Keratinocyte (primary cell): ENCODE measurements around the gene SEC16A. TPM values are rescaled to one million over a fixed set of nuclear protein-coding genes. Genes with fewer than 3 reads are reported as not detected.

Source experiments
- DNase-seq: peaks from one replicate; pipeline ENCODE4 v3.0.0-alpha.2; 2011; ENCODE audit warnings: low read depth, missing footprints, low spot score
- FAIRE-seq: peaks from 2 replicates; lab custom pipeline; 2011; peaks lifted over from hg19 to GRCh38; lab: Jason Lieb, UNC
- H2AFZ ChIP-seq: 2 replicates; pipeline ENCODE4 v1.6.0; 2012; ENCODE audit warnings: low read length, control low read depth, inconsistent platforms; ENCODE audit not compliant: control insufficient read depth
- H3K27ac ChIP-seq: 2 replicates; pipeline ENCODE4 v1.5.1; 2011; ENCODE audit warnings: low read length; ENCODE audit not compliant: control insufficient read depth, insufficient read depth
- H3K27me3 ChIP-seq: 3 replicates; pipeline ENCODE4 v1.6.0; 2011; ENCODE audit warnings: low read length; ENCODE audit not compliant: control insufficient read depth, insufficient read depth; ENCODE audit errors: extremely low read depth
- H3K36me3 ChIP-seq, 2 experiments: 2 replicates in 1 of 2; 3 replicates in 1 of 2; pipeline ENCODE4 v1.5.1; 2011; ENCODE audit warnings: low read length in 2 of 2, mild to moderate bottlenecking in 1 of 2; ENCODE audit not compliant: control insufficient read depth in 2 of 2, insufficient read depth in 2 of 2; ENCODE audit errors: extremely low read depth in 1 of 2
- H3K4me1 ChIP-seq: 3 replicates; pipeline ENCODE4 v1.5.1; 2011; ENCODE audit warnings: low read length; ENCODE audit not compliant: control insufficient read depth, insufficient read depth; ENCODE audit errors: extremely low read depth
- H3K4me2 ChIP-seq: 3 replicates; pipeline ENCODE4 v1.6.0; 2011; ENCODE audit warnings: low read depth, low read length; ENCODE audit not compliant: control insufficient read depth, insufficient read depth; ENCODE audit errors: extremely low read depth
- H3K4me3 ChIP-seq, 3 experiments: fragments of 200-600 bp in 1 of 3; sonication (generic) in 1 of 3; 2 replicates in 2 of 3; 3 replicates in 1 of 3; pipeline ENCODE4 v1.5.1; 2011 to 2016; ENCODE audit warnings: low read length in 3 of 3, mild to moderate bottlenecking in 3 of 3, control low read depth in 2 of 3, inconsistent platforms in 1 of 3, low read depth in 1 of 3, mixed read lengths in 1 of 3, mixed run types in 1 of 3, moderate library complexity in 1 of 3; ENCODE audit not compliant: control insufficient read depth in 2 of 3, insufficient read depth in 2 of 3; ENCODE audit errors: extremely low read depth in 1 of 3
- H3K79me2 ChIP-seq: 2 replicates; pipeline ENCODE4 v1.6.0; 2012; ENCODE audit warnings: low read length; ENCODE audit not compliant: control insufficient read depth, insufficient read depth
- H3K9ac ChIP-seq: 3 replicates; pipeline ENCODE4 v1.6.0; 2011; ENCODE audit warnings: low read length; ENCODE audit not compliant: control insufficient read depth, insufficient read depth; ENCODE audit errors: extremely low read depth
- H3K9me1 ChIP-seq: 3 replicates; pipeline ENCODE4 v1.6.0; 2011; ENCODE audit warnings: low read length; ENCODE audit not compliant: control insufficient read depth, insufficient read depth; ENCODE audit errors: extremely low read depth
- H3K9me3 ChIP-seq: 2 replicates; pipeline ENCODE4 v1.5.1; 2012; ENCODE audit warnings: low read depth, low read length; ENCODE audit not compliant: control insufficient read depth
- H4K20me1 ChIP-seq: 3 replicates; pipeline ENCODE4 v1.6.0; 2011; ENCODE audit warnings: low read length; ENCODE audit not compliant: control insufficient read depth, insufficient read depth; ENCODE audit errors: extremely low read depth
- CTCF ChIP-seq, 3 experiments: IDR thresholded peaks in 1 of 3; conservative IDR thresholded peaks in 1 of 3; optimal IDR thresholded peaks in 1 of 3; 2 replicates in 2 of 3; 3 replicates in 1 of 3; pipeline versions ENCODE3 to v1.5.1; 2011; ENCODE audit warnings: low read length in 3 of 3, mild to moderate bottlenecking in 3 of 3, moderate library complexity in 2 of 3, control low read depth in 1 of 3, inconsistent platforms in 1 of 3; ENCODE audit not compliant: insufficient read depth in 2 of 3; ENCODE audit errors: extremely low read depth in 1 of 3
- EZH2 ChIP-seq: IDR thresholded peaks from one replicate; pipeline ENCODE4 v1.6.1; 2012; ENCODE audit warnings: inconsistent platforms, mild to moderate bottlenecking, low read length, moderate library complexity
- dilution Hi-C: fragments of 300-500 bp; cut with MboI; formaldehyde crosslinking; loops from one replicate; pipeline ENCODE4 v1.7.0; 2020; ENCODE audit warnings: low sequenced_read_pairs; ENCODE audit not compliant: extremely low pct_ligation_motif_present
- polyA plus RNA-seq, 5 experiments: library from polyadenylated mRNA; depleted of rRNA in 3 of 5; stranded (reverse) in 3 of 5; stranded (forward) in 1 of 5; unstranded in 1 of 5; fragments of >200 nt; gene quantifications; 1 replicate in 1 of 5; 2 replicates in 3 of 5; 3 replicates in 1 of 5; pipeline versions ENCODE4 v1.2.1 to v1.2.3, GENCODE V29; 2011 to 2012; ENCODE audit warnings: missing spikeins in 2 of 5, low read depth in 1 of 5, low replicate concordance in 1 of 5

SEC16A gene
- polyA plus RNA-seq, 1 donor (not counting 4 experiments of a cell fraction or from before 2014, with no cell fraction given): 15.8 TPM

- Histone ChIP-seq H3K79me2 (peaks cover 55% of the 10 kb centered on the region), H3K9me3 (no peaks in the 10 kb centered on the region), H3K4me3 (no peak overlapping the region), H3K27ac (no peak overlapping the region), H3K4me1 (peaks cover 12% of the 10 kb centered on the region), H3K9ac (no peak overlapping the region), H4K20me1 (peaks cover 8% of the 10 kb centered on the region), H3K36me3 (peaks cover 4 to 25% of the 10 kb centered on the region in 2 experiments), H3K27me3 (no peaks in the 10 kb centered on the region), H3K9me1 (peaks cover 2% of the 10 kb centered on the region), H3K4me2 (no peak overlapping the region), H2AFZ (no peak overlapping the region)
- DNase-seq (no peak), FAIRE-seq (no peak)
- dilution Hi-C loops: no loop called here
- no peak for TF ChIP-seq EZH2
Measured at GRCh38 chr9:136433849-136434579, 48.8 kb downstream of the SEC16A start.

GRCh38 chr9:136433043-136433715, 49.7 kb downstream of the SEC16A start:
- FAIRE-seq (no peak), DNase-seq (no peak)
- Histone ChIP-seq H4K20me1 (peaks cover 8% of the 10 kb centered on the region), H3K9ac (no peak overlapping the region), H3K4me2 (no peak overlapping the region), H3K9me1 (peaks cover 2% of the 10 kb centered on the region), H3K27me3 (no peaks in the 10 kb centered on the region), H3K36me3 (peaks cover 7 to 25% of the 10 kb centered on the region in 2 experiments), H3K9me3 (no peaks in the 10 kb centered on the region), H2AFZ (no peak overlapping the region), H3K4me1 (peaks cover 12% of the 10 kb centered on the region), H3K4me3 (no peak overlapping the region), H3K79me2 (peaks cover 47% of the 10 kb centered on the region), H3K27ac (no peak overlapping the region)
- TF ChIP-seq CTCF (optimal IDR thresholded peaks at IDR 0.05 in 1 of 3, IDR thresholded peaks at IDR 0.05 in 1 of 3, conservative IDR thresholded peaks at IDR 0.05 in 1 of 3; ENCODE audit: extremely low read depth in 1 of 3, insufficient read depth in 2 of 3, low read length in 3 of 3) (no peak), EZH2 (no peak)
- dilution Hi-C loops: no loop called here
